ENCODE measurements around the gene OAT.

OAT gene

GRCh38 chr10:124394583-124394982 lies 24.1 kb downstream of the OAT start:
- no peak for DNase-seq

DNA sequence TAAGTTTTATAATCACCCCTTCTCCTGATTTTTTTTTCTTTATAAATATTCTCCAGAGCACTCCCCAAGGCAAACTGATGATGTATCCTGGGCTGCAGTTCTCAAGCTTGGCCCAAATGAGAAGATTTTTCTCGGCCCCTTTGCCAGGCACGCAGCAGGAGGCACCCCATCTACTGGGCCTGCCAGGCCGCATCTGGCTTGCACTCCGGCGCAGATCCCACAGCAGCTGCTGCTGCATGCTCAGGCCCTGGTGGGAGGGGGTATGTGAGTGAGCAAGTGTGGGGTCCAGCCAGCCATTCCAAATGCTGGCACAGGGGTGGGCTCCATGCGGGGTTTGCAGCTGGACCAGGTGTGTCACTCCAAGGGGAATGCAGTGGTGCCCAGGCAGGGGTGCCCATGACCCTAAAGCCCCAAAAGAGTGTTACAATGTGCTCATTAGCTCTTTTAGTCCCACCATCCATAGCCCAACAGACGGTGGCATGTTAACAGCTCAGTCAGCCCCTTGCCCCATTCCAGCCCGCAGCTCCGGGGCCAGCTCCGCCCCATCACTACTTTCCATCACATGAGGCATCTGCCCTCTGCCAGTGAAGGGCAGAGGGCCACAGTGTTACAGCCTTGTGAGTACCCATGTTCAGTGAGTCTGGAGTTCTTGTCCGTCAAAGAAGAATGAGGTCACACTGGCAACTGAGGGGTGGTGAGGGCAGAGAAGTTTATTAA lies 25.9 kb downstream of the OAT start:
- no peak for DNase-seq

GRCh38 chr10:124390471-124391187 lies 28.1 kb downstream of the OAT start:
- no peak for DNase-seq

DNA sequence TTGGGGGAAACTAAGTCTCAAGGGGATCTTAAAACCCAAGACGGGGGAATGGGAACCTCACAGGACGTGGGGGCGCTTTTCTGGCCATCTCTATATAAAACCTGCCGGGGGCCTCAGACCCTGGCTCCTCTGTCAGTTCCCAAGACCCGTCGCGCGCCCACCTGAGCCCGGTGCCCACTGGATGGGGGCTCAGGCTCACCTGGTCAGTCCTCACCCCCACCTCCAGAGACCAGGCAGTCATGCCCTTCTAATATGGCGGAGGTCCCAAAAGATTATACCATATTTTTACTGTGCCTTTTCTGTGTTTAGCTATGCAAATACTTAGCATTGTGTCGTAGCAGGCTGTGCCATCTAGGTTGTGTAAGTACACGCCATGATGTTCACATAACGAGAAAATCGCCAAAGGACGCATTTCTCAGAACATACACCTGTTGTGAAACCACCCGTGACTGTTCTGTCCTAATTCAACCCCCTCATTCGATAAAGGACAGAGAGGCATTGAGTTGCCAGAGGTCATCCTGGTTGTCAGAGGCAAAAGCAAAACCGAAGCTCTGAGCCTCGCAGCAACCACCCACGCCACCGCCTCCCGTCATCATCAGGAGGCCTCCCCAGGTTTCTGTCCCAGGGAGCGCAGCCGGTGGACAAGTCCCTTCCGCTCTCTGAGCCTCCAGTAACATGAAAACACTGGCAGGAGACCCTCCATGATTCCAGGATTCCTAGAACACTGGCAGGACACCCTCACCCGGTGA lies 28.9 kb downstream of the OAT start:
- no peak for DNase-seq

- peak; percentile 51 for DNase-seq
Observed at GRCh38 chr10:124388823-124389612, 29.7 kb downstream of the OAT start.

DNA sequence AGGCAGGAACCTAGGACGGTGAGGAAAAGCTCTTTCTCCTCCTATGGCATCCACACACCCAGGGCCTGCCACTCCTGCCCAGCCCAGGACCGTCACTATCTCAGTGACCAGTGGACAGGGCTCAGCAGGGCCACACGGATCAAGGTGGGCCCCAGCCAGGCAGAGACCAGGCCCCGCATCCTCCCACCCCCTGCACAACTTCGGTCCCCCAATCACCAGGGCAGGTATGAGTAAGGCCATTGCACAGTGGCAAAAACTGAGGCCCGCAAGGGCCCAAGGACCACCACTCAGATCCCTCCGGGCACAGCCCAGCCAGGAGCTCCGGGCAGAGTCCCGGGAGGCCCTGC lies 30.3 kb downstream of the OAT start:
- DNase-seq = no peak

DNA sequence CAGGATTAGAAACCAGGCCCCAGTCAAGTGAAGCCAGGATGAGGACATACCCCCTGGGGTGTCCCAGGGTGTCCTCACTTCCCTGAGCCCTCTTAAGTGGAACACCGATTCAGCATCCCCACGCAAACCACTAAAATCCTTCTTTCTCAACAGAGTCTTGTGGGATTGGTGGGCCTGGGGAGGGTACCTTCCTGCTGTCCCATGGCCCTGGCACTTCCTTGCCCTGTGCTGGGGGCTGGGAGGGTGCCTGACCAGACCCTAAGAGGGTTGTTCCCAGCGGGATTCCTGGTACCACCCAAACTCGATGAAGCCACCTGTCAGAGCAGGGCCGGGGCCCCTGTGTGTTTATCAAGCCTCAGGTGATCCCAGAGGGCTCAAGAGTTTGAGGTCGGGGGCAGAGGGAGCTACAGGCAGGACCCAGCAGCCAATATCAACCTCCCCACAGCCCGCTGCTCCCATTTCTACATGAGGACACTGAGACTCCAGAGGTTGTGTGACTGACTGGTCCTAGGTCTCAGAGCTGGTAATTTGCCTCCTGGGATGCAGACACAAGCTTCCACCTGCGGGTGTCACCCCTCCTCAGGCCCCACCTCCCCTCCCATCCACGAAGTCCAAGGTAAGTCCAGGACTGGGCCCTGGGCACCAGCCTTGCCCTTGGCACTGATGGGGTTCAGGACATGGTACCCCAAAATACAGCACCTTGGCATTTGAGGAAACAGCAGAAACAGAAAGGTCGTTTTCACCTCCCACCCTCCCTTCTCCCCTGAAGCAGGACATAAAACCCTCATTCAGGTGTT lies 31.4 kb downstream of the OAT start:
- DNase-seq = no peak

- DNase-seq = no peak
Observed at GRCh38 chr10:124386186-124387077, 32.3 kb downstream of the OAT start.

GRCh38 chr10:124385627-124386185 lies 33.0 kb downstream of the OAT start:
- DNase-seq = no peak

DNA sequence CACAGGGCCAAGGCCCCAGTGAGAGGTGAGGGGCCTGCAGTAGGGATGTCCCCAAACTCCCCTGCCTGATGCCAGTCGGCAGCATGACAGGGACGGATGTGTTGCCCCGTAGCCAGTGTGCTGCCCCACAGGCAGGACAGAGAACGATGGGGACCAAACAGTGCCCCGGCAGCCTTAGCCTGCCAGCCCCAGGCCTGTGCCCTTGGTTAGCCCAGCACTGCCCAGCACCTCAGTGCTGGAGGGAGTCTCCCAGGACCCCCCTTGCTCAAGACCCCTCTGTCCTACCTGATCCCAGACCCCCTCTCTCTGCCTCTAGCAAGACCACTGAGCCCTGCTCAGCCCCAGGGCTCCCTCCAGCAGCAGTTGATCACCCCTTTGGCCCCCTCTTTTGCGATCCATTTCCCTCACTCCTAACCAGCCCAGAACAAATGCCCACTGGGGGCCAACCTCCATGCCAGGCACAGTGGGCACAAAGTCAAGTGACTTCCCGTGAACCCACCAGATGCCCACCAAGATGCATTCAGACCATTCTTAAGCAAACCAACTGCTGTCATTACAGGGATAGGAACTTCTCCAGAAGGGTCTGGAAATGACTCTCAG lies 34.0 kb downstream of the OAT start:
- DNase-seq = no peak

DNA sequence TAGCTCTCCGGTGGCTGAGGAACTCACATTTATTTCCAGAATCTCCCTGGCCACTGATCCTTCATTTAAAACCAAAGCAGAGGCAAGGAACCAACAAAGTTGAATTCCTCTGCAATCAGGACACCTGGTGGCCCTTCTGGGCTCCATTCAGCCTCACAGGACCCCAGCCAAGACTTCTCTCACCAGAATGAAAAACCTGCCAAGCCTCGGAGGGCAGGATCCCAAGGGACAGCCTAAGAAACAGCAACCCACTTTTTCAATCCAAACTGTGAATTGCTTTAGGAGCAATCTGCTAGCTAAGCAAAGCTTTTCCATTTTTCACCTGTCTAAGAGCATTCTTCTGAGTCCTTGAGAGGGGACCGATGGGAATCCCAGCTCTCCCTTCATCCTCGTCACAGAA lies 34.6 kb downstream of the OAT start:
- DNase-seq = no peak

- no peak for DNase-seq
Observed at GRCh38 chr10:124383496-124383895, 35.2 kb downstream of the OAT start.

- no peak for DNase-seq
Observed at GRCh38 chr10:124381011-124381611, 37.6 kb downstream of the OAT start.

DNA sequence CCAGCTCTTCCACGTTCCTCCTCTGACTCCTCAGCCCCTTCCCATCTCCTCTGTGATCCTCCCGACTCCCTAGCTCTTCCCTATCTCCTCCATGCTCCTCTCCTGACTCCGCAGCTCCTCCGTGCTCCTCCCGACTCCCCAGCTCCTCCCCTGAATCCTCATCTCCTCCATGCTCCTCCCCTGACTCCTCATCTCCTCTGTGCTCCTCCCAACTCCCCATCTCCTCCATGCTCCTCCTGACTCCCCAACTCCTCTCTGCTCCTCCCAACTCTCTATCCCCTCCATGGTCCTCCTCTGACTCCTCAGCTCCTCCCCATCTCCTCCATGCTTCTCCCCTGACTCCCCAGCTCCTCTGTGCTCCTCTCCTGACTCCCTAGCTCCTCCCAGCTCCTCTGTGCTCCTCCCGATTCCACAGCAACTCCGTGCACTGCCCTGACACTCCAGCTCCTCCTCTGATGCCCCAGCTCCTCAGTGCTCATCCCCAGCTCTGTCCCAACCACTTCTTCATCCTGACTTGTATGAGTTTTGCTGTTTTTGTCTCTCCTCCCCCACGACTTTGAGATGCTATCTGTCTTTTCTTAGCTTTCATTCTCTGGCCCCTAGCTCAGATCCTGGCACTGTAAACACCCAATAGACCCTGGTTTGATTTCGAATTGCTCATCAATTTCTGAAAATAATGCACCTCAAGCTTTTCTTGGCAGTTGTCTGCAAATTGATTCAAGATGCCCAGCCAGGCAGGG lies 38.3 kb downstream of the OAT start:
- DNase-seq = no peak

DNA sequence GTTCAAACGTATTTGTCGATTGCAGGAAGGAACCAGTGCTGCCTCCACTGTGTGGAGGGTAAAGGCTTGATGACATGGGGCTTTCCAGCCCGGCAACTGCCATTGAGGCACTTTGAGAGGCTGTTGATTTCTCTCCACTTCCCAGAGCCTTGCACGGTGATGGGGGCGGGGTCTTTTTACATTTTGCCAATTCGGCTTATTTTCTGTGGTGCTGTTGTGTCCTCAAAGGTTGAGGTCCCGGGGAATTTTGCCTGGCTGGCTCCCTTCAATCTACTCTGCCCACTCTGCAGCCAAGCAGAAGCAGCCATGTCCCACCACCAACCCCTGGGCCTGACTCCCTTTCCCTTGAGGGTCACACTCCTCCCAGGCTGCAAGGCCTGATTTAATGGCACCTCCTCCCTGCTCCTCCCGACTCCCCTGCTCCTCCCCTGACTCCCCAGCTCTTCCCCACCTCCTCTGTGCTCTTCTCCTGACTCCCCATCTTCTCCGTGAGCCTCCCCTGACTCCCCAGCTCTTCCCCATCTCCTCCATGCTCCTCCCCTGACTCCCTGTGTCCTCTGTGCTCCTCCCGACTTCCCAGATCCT lies 39.0 kb downstream of the OAT start:
- no peak for DNase-seq

DNA sequence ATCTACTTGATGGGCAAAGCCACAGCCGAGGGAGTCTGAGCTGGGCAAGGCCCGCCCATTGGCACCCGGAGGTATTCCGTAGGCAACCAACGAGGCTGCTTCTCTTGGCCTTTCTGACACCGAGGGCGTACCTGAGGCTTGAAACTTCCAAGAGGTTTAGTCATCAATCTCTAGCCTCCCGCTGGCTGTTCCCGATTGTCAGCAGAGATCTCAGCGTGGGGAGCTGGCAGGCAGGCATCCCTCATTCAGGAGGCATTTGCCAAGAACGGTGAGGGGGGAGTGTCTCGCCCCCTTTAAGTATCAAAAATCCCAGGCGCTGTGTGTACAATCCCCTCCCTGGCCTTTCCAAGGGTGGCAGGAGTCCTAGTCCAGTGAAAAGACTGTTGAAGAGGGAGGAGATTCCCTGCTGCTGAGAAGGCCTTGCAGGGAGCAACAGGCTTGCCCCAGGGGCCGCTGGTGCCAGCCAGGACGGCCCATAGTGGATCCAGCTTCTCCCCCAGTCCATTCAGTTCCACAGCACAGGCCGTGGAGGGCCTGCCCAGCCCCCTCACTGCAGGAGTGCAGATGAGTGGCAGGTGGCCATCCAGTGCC lies 39.7 kb downstream of the OAT start:
- no peak for DNase-seq

GRCh38 chr10:124378271-124378670 lies 40.5 kb downstream of the OAT start:
- no peak for DNase-seq

DNA sequence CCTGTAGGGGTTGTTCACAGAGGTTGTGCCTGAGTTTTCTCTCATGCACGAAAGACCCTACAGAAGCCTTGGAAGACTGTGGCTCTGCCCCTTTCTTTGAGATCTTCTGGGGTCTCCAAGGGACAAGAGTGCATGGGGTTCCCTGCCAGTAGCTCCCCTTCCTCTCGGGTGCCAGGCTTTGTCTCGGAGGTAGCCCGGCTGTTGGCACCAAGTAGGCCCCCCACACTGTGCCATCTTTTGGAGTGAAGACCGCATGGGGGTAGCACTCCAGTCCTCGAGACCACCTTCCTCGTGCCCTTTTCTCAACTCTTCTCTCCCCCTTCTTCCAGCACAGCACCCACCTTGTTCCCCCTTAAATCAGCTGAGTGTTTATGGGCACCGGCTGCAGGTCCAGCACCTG lies 41.6 kb downstream of the OAT start:
- no peak for DNase-seq

- no peak for DNase-seq
Observed at GRCh38 chr10:124376411-124376810, 42.3 kb downstream of the OAT start.
